Right renal cortex interstitium (tissue), 3 donors: ENCODE data around the gene TMEM132D. TPM values are rescaled to one million over a fixed set of nuclear protein-coding genes. Genes with fewer than 3 reads are reported as not detected.
A peak's percentile ranks its signal among the peaks of the same experiment; 100 is the strongest.
"Not testable (repeated sequence)": the region's sequence is repeated elsewhere in the genome, so short reads cannot be mapped to it uniquely, and the experiment has no call there.

Source experiments
- DNase-seq, 3 donors: peaks; one replicate each; pipeline ENCODE4 v3.0.0-alpha.2; 2013; ENCODE audit warnings: low read depth in 3 of 3, low spot score in 2 of 3
- polyA plus RNA-seq, 3 donors: library from polyadenylated mRNA; unstranded; fragments of 120-200 nt; gene quantifications; one replicate each; pipeline ENCODE4 v1.2.1, GENCODE V29; 2013; ENCODE audit not compliant: insufficient read length in 3 of 3

The TMEM132D gene
- polyA plus RNA-seq, 3 donors, result 1.1 to 2.6 (median 1.7) TPM

- no peak for DNase-seq
These were observed 696.7 kb downstream of the TMEM132D start for GRCh38 chr12:129207084-129207483.

- no peak for DNase-seq
These were observed 700.4 kb downstream of the TMEM132D start for GRCh38 chr12:129203456-129203855.

GRCh38 chr12:129202109-129202814 is 701.6 kb downstream of the TMEM132D start:
- DNase-seq, result no peak

GRCh38 chr12:129201029-129201428 is 702.8 kb downstream of the TMEM132D start:
- DNase-seq, result no peak

GRCh38 chr12:129200576-129200975 is 703.2 kb downstream of the TMEM132D start:
- DNase-seq, result no peak

- no peak for DNase-seq
These were observed 706.9 kb downstream of the TMEM132D start for GRCh38 chr12:129196927-129197326.

- no peak for DNase-seq
These were observed 708.7 kb downstream of the TMEM132D start for GRCh38 chr12:129195081-129195480.

GRCh38 chr12:129193263-129193871 is 710.5 kb downstream of the TMEM132D start:
- no peak for DNase-seq

- DNase-seq, result no peak
These were observed 713.0 kb downstream of the TMEM132D start for GRCh38 chr12:129190827-129191226.

- DNase-seq, result not testable (repeated sequence)
These were observed 713.9 kb downstream of the TMEM132D start for GRCh38 chr12:129189879-129190278.

GRCh38 chr12:129186952-129187351 is 716.9 kb downstream of the TMEM132D start:
- no peak for DNase-seq

GRCh38 chr12:129185855-129186254 is 718.0 kb downstream of the TMEM132D start:
- no peak for DNase-seq

GRCh38 chr12:129184127-129184928 is 719.5 kb downstream of the TMEM132D start:
- DNase-seq, result peak in 1 of 3 donors; percentile 13

- no peak for DNase-seq
These were observed 723.8 kb downstream of the TMEM132D start for GRCh38 chr12:129179941-129180553.

- no peak for DNase-seq
These were observed 733.9 kb downstream of the TMEM132D start for GRCh38 chr12:129169928-129170327.

- DNase-seq, result no peak
These were observed 740.0 kb downstream of the TMEM132D start for GRCh38 chr12:129163861-129164260.

- DNase-seq, result no peak
These were observed 740.4 kb downstream of the TMEM132D start for GRCh38 chr12:129163461-129163860.

GRCh38 chr12:129162805-129163204 is 741.0 kb downstream of the TMEM132D start:
- DNase-seq, result no peak

- no peak for DNase-seq
These were observed 742.3 kb downstream of the TMEM132D start for GRCh38 chr12:129161511-129161910.

GRCh38 chr12:129160282-129160681 is 743.5 kb downstream of the TMEM132D start:
- DNase-seq, result no peak
